Stimulated activated naive B cell treated with anti-CD40 and anti-IgM and Interleukin-4, amounts not matched to agents 10 μg/mL and 1 μg/mL and 100 μg/mL, for 72 hours (primary cell): ENCODE results near the gene FSHR.
A peak's percentile ranks its signal among the peaks of the same experiment; 100 is the strongest.

Experiments
- ATAC-seq, 2 donors: fragments of 150-1000 bp; cut with Tn5 transposase; replicated peaks; 2 replicates each; pipeline ENCODE4 v1.10.0; 2021; ENCODE audit warnings: moderate library complexity in 1 of 2
- DNase-seq: peaks from one replicate; pipeline ENCODE4 v3.0.0; 2021
- H3K27ac Mint-ChIP-seq: one replicate; pipeline ENCODE4 v1.8.0; 2022; ENCODE audit warnings: mild to moderate bottlenecking, mixed read lengths
- H3K27me3 Mint-ChIP-seq, 2 donors: one replicate each; pipeline ENCODE4 v1.8.0; 2022; ENCODE audit warnings: mixed read lengths in 2 of 2
- H3K36me3 Mint-ChIP-seq, 2 donors: one replicate each; pipeline ENCODE4 v1.8.0; 2022; ENCODE audit warnings: mixed read lengths in 2 of 2, mild to moderate bottlenecking in 1 of 2
- H3K4me1 Mint-ChIP-seq, 2 donors: one replicate each; pipeline ENCODE4 v1.8.0; 2022; ENCODE audit warnings: mixed read lengths in 2 of 2, mild to moderate bottlenecking in 1 of 2
- H3K4me3 Mint-ChIP-seq, 2 donors: one replicate each; pipeline ENCODE4 v1.8.0; 2022; ENCODE audit warnings: mild to moderate bottlenecking in 2 of 2, mixed read lengths in 2 of 2, moderate library complexity in 1 of 2
- H3K9me3 Mint-ChIP-seq, 2 donors: one replicate each; pipeline ENCODE4 v1.8.0; 2022; ENCODE audit warnings: mixed read lengths in 2 of 2, mild to moderate bottlenecking in 1 of 2

Gene FSHR

DNA sequence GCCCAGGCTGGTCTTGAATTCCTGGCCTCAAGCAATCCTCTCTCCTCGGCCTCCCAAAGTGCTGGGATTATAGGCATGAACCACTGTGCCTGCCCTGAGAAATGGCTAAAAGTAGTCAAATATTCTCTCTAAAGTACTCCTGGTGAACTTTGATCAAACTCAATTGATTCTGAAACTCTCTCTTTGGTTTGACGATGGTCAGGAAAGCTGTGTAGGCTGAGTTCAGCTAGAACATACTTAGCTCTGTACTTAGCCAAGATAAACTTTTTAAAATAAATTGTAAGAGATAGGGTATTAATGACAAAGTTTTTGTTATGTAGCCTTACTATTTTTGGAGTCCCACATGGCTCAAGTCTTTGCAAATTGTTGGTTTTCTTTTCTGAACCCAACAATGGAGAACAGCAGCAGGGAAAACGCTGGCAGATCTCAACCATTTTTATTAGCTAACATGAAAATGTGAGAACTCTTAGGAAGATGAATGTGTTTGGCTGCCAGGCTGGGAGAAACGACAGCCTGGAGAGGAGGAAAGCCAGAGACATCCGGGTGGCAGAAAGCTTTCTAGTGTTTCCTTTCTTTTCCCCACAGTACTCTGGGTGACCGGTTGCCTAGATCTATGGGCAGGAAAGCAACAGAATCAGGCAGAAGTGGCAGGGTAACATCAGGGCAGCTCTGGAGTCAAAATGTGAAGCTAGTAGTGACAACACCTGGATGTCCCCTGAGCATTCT lies 205.8 kb downstream of the FSHR start:
- no peaks in the 10 kb centered on the region for H3K9me3 Mint-ChIP-seq
- no peak for ATAC-seq
- no peaks in the 10 kb centered on the region for H3K36me3 Mint-ChIP-seq
- DNase-seq, result no peak
- H3K4me1 Mint-ChIP-seq, result no peaks in the 10 kb centered on the region
- H3K4me3 Mint-ChIP-seq, result no peak overlapping the region
- H3K27me3 Mint-ChIP-seq, result peaks cover 4 to 9% of the 10 kb centered on the region in 2 donors
- no peak overlapping the region for H3K27ac Mint-ChIP-seq

DNA sequence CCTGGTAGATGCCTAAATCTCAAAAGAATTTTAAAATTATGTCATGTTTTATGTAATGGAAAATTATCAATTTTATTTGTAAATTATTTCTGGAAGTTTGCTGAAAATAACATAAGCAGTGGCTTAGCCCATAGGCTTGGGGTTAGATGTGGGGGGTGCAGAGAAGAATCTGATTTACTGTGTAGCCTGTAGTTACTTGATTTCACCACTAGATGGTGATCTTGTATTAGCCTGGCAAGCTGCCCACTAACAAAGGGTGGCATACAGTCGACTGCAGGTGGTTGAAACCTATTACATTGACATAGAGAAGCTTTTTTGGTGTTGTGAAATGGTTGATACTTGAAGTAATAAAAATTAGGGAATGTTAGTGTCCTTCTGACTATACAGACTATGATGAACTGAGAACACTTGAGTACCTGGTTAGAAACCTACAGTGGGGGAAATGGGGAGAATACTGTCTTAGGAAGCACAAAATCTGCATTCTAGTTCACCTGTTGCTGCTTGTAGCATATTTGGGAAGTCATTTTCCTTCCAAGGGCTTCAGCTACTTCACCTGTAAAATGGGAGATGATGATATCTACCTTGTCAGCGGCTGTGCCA lies 207.8 kb downstream of the FSHR start:
- Mint-ChIP-seq H3K36me3 (no peaks in the 10 kb centered on the region), H3K9me3 (no peaks in the 10 kb centered on the region), H3K27ac (no peak overlapping the region), H3K4me3 (no peak overlapping the region), H3K4me1 (no peaks in the 10 kb centered on the region), H3K27me3 (peaks cover 0 to 9% of the 10 kb centered on the region in 2 donors)
- DNase-seq (peak; percentile 6), ATAC-seq (peak; percentile 90 to 92)

DNA sequence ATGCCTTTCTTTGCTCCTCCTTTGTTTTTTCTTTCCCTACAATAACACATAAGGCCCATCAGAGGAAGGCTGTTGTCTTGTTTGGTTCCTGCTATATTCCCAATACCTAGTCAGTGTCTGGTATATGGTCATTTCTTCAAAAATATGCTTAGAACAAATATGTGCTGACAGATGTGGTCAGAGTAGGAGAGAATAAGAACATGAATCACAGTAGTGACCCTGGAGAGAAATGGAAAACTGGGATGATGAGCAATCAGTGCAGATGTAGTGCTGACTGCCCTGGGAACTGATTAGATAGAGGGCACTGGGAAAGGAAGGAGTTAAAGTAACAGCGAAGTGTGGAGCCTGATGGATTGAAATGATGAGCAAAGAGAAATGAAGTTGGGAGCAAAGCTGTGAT lies 209.4 kb downstream of the FSHR start:
- H3K36me3 Mint-ChIP-seq, result no peaks in the 10 kb centered on the region
- H3K4me3 Mint-ChIP-seq, result no peak overlapping the region
- DNase-seq (no peak), ATAC-seq (no peak)
- no peaks in the 10 kb centered on the region for H3K4me1 Mint-ChIP-seq
- H3K27me3 Mint-ChIP-seq, result peaks cover 0 to 9% of the 10 kb centered on the region in 2 donors
- H3K27ac Mint-ChIP-seq, result no peak overlapping the region
- no peaks in the 10 kb centered on the region for H3K9me3 Mint-ChIP-seq

DNA sequence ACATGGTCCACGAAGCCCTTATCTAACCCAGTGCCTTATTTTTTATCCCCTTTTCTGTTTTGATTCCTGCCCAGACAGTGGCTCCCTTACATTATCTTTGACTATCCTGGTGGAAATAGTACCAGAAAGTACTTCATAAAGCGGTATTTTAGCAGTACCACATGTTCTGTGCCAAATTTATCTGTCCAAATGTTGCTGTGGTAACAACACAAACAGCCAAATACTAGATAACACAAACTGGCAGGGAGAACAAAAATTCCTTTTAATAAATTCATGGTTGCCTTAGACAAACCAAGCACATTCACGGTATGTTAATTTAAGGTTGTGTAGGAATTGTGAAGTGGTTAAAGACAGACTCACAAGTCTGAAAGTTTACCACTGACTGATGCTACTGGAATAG lies 210.9 kb downstream of the FSHR start:
- no peaks in the 10 kb centered on the region for H3K4me1 Mint-ChIP-seq
- ATAC-seq (no peak), DNase-seq (no peak)
- no peak overlapping the region for H3K27ac Mint-ChIP-seq
- H3K36me3 Mint-ChIP-seq, result no peaks in the 10 kb centered on the region
- no peak overlapping the region for H3K4me3 Mint-ChIP-seq
- H3K27me3 Mint-ChIP-seq, result peaks cover 0 to 9% of the 10 kb centered on the region in 2 donors
- no peaks in the 10 kb centered on the region for H3K9me3 Mint-ChIP-seq

DNA sequence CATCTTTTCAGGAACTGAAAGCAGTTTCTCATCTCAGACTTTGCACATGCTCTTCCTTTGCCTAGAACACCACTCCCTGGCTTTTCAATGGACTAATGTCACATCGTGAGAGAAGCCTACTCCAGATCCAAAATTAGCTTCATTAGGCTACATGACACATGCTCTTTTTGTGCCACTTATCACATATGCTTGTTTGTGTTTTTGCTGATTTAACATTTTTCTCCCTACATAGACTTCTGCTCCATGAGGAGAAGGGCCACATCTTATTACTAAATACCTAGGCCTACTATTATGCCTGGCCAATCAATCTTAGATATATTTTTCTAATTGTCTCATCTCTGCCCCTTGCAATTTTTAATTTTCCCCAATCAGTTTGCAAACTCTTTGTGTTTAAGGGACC lies 212.4 kb downstream of the FSHR start:
- ATAC-seq (no peak), DNase-seq (no peak)
- H3K27ac Mint-ChIP-seq, result no peak overlapping the region
- H3K9me3 Mint-ChIP-seq, result no peaks in the 10 kb centered on the region
- H3K36me3 Mint-ChIP-seq, result no peaks in the 10 kb centered on the region
- no peaks in the 10 kb centered on the region for H3K4me1 Mint-ChIP-seq
- peaks cover 0 to 6% of the 10 kb centered on the region in 2 donors for H3K27me3 Mint-ChIP-seq
- no peak overlapping the region for H3K4me3 Mint-ChIP-seq

DNA sequence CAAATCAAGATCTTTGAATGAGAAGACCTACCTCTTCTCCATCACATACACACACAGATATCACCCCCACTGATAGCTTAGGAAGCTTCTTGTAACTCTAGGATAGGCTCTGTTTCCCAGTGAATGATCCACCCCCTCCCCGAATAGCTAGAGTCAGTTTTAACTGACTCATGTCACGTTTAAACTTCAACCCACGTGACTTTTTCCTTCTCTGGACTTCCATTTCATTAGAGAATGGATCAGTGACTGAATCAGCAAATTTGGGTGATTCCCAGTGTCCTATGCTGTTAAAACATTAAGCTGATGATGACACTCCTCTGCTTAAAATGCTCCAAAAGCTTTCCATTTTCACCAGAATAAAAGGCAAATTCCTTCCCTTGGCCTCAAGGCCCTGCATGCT lies 212.9 kb downstream of the FSHR start:
- Mint-ChIP-seq H3K9me3 (no peaks in the 10 kb centered on the region), H3K36me3 (no peaks in the 10 kb centered on the region), H3K27ac (no peak overlapping the region), H3K4me3 (no peak overlapping the region), H3K27me3 (peaks cover 0 to 1% of the 10 kb centered on the region in 2 donors), H3K4me1 (no peaks in the 10 kb centered on the region)
- ATAC-seq, result no peak
- no peak for DNase-seq

DNA sequence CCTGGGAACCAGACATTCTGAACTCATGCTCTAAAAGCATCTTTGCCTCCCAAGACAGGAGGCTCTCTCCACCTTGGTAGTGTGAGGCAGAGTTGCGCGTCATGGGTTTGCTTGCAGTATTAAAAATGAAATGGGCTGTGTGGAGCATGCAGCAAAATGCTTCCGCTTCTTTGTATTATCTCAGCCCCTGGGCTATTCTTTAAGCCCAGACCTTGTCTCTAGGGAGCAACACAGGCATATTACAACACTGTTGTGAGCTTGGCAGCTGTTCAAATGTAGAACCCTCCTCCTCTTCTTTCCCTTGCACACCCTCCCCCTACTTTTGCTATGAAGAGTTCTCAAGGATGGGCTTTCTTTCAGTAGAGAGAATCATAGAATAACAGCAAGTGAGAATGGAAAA lies 213.7 kb downstream of the FSHR start:
- ATAC-seq (no peak), DNase-seq (no peak)
- no peak overlapping the region for H3K4me3 Mint-ChIP-seq
- H3K4me1 Mint-ChIP-seq, result no peaks in the 10 kb centered on the region
- no peaks in the 10 kb centered on the region for H3K9me3 Mint-ChIP-seq
- no peak overlapping the region for H3K27ac Mint-ChIP-seq
- no peaks in the 10 kb centered on the region for H3K27me3 Mint-ChIP-seq
- H3K36me3 Mint-ChIP-seq, result no peaks in the 10 kb centered on the region

DNA sequence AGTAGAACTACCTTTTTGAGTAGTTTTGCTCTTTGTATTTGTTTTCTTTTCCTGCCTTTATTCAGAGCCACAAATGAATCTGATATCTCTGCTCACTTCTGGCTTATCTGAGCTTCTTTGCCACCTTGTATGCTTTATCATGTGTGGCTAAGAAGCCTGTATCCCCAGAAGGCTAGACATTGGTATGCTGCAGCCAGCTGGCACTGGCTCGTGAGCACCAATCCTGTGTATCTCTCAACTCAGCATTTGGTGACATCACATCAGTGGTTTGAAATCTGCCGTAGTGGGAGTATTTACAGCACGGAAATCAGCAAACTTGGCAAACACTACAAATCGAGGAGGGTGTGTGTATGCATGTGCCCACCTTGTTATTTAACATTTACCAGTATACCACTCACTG lies 215.1 kb downstream of the FSHR start:
- ATAC-seq, result no peak
- Mint-ChIP-seq H3K4me3 (no peak overlapping the region), H3K9me3 (no peaks in the 10 kb centered on the region), H3K27me3 (peaks cover 0 to 3% of the 10 kb centered on the region in 2 donors), H3K4me1 (no peaks in the 10 kb centered on the region), H3K27ac (no peak overlapping the region), H3K36me3 (no peaks in the 10 kb centered on the region)
- no peak for DNase-seq

DNA sequence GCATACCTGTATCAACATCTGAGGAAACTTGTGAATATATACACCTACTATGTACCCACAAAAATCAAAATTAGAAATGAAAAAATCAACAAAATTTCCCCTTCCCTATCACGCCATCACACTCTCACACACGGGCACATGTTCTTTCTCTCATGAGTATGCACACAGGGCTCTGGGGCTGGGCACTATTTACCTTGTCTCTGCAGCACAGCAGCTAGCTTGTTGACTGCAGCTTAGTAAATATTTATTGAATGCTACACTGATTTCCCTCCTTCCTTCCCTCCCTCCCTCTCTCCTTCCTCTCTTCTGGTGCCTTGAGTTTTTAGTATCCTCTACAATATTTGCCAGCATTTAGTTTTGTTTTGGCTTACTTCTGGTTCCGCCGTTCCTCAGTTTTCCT lies 216.1 kb downstream of the FSHR start:
- no peaks in the 10 kb centered on the region for H3K9me3 Mint-ChIP-seq
- no peak for ATAC-seq
- peaks cover 0 to 11% of the 10 kb centered on the region in 2 donors for H3K27me3 Mint-ChIP-seq
- H3K36me3 Mint-ChIP-seq, result no peaks in the 10 kb centered on the region
- no peak for DNase-seq
- H3K4me3 Mint-ChIP-seq, result no peak overlapping the region
- no peaks in the 10 kb centered on the region for H3K4me1 Mint-ChIP-seq
- no peak overlapping the region for H3K27ac Mint-ChIP-seq

DNA sequence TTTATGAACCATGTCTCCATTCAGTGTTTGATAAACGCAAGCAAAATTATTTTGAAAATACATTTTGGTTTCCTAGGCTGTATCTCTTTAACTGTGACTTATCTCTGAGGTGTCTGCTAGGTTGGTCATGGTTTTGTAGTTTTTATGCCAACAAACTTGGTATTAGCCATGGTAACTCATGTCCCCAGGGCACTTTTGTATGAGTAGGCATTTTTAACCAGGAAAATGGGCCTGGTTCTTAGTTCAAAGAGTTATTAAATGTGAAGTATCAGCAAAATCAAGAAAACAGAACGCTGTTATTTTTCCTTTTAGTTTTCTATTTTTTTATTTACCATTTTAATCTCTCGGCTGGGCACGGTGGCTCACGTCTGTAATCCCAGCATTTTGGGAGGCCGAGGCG lies 219.5 kb downstream of the FSHR start:
- Mint-ChIP-seq H3K4me1 (no peaks in the 10 kb centered on the region), H3K27me3 (peaks cover 0 to 11% of the 10 kb centered on the region in 2 donors), H3K36me3 (no peaks in the 10 kb centered on the region), H3K27ac (no peak overlapping the region), H3K4me3 (no peak overlapping the region), H3K9me3 (no peaks in the 10 kb centered on the region)
- DNase-seq, result no peak
- ATAC-seq, result no peak

DNA sequence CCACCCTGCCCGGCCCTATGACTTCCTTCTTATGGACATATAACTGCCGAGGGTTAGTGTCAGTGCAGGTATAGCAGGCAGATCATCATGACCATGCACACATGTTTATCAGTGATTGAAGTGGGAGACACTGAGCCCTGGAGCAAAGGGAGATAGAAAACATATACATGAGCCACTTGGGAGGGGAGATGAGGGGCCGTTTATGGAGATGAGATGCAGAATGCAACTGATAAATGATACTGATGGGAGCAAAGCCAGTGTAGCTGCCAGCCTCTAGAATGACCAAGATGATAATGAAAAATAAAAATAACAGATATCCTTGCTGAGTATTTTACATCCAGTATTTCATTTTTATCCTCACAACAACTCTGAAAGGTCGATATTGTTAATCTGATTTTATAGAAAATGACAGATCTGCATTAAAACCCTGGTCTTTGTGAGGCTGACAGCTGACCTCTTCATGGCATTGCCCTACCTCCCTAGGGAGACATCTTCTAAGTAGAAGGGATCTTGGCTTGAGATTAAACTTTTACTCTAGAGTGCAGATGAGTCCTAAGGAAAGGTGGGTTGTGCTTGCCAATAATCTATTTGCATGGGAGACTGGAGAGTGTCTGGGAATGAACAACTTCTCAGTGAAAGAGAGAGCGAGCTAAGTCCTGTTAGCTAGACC lies 220.4 kb downstream of the FSHR start:
- Mint-ChIP-seq H3K27ac (no peak overlapping the region), H3K27me3 (peaks cover 0 to 11% of the 10 kb centered on the region in 2 donors), H3K4me1 (no peaks in the 10 kb centered on the region), H3K36me3 (no peaks in the 10 kb centered on the region), H3K9me3 (no peaks in the 10 kb centered on the region), H3K4me3 (no peak overlapping the region)
- DNase-seq (no peak), ATAC-seq (no peak)

DNA sequence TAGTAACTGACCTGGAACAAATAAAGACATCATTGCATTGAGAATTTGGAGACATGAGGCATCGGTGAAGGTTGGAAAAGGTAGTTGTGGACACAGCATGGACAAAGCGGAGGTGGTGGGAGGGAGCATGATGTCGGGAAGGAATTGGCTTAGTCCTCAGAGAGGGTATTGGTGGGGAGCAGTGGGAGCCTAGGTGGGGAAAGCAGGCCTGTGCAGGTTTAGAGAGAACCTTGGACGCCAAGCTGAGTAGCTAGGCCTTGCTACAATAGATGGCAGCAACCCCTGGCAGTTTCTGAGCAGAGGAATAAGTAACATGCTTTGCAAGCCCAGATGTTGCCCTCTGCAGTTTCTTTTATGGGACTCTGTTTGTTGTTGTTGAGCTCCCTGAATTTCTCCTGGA lies 221.6 kb downstream of the FSHR start:
- no peaks in the 10 kb centered on the region for H3K36me3 Mint-ChIP-seq
- no peaks in the 10 kb centered on the region for H3K9me3 Mint-ChIP-seq
- peaks cover 0 to 11% of the 10 kb centered on the region in 2 donors for H3K27me3 Mint-ChIP-seq
- ATAC-seq (no peak), DNase-seq (no peak)
- no peak overlapping the region for H3K4me3 Mint-ChIP-seq
- H3K4me1 Mint-ChIP-seq, result no peaks in the 10 kb centered on the region
- H3K27ac Mint-ChIP-seq, result no peak overlapping the region

DNA sequence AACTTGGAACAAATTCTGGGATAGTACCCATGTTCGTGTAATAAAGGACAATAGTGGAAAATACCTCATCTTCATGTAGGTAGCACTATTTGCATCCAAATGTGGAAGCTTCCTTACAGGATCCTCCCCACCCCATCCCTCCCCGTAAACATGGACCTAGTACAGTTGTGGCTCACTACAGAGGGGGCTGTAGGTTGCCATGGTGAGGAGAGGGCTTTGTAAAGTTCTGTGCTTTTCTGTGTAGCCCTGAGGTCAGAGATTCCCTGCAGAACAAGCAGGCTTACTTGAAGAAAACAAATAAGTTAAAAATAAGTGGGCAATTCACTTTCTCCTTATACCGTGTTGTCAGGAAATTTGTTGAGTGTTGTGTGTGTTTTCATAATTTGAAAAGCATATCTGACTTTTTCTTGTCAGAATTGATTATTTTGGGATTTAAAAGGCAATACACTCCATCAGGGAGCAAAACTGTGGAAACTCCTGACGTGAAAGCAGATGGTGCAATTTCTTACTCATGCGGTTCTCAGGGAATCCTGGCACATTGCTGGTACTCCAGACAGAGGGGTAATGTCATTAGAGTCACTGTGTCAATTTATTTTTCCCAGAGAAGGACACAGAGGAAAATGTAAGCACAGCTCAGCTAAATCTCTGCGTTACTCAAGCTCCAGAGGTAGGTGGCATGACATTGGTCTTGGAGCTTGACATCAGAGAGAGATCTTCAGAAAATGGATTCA lies 224.6 kb downstream of the FSHR start:
- Mint-ChIP-seq H3K27me3 (peaks cover 0 to 11% of the 10 kb centered on the region in 2 donors), H3K4me1 (no peaks in the 10 kb centered on the region), H3K36me3 (no peaks in the 10 kb centered on the region), H3K4me3 (no peak overlapping the region), H3K27ac (no peak overlapping the region), H3K9me3 (no peaks in the 10 kb centered on the region)
- no peak for ATAC-seq
- DNase-seq, result no peak

DNA sequence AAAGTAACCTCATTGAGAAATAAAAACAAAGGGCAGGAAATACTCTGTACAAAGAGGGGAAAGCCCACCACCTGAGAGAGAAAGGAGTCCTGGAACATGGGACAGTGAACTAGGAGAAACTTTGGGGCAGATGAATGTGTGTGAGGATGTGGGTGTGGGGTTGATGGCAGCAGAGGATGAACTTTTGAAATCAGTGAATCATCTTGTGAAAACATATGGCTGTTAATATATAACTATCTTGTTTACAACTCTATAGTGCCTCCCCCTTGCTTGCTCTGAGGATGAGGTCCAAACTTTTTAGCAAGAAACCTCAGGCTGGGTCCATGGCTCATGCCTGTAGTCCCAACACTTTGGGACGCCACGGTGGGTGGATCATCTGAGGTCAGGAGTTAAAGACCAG lies 227.0 kb downstream of the FSHR start:
- Mint-ChIP-seq H3K4me3 (no peak overlapping the region), H3K36me3 (no peaks in the 10 kb centered on the region), H3K9me3 (peaks cover 0 to 4% of the 10 kb centered on the region in 2 donors), H3K4me1 (no peaks in the 10 kb centered on the region), H3K27ac (no peak overlapping the region), H3K27me3 (no peaks in the 10 kb centered on the region)
- DNase-seq, result no peak
- no peak for ATAC-seq
